ENCODE data around the gene AFF3. TPM values are rescaled to one million over a fixed set of nuclear protein-coding genes. Genes with fewer than 3 reads are reported as not detected.
A peak's percentile ranks its signal among the peaks of the same experiment; 100 is the strongest.

Gene AFF3
- total and polyA plus RNA-seq, 2 of the 4 experiments (the other 2 are of a cell fraction): 12.9 to 14.3 TPM

GRCh38 chr2:100174026-100174431 lies 31.6 kb upstream of the AFF3 start:
- H3K56ac ChIP-seq (ENCODE audit: extremely low read depth, insufficient read depth, low read length): no peak overlapping the region
- no peak overlapping the region for H3K23ac ChIP-seq (ENCODE audit: low read depth, low read length)

More at GRCh38 chr2:100174026-100174431, 31.6 kb upstream of the AFF3 start:
- intact Hi-C loops (cut with micrococcal nuclease): loop anchor here (5.0 kb wide), 1 partner anchor 47 kb away; no protein-coding TSS in a partner anchor
- H3K9me1 ChIP-seq (ENCODE audit: insufficient read depth, low read length): no peaks in the 10 kb centered on the region
- H3K18ac ChIP-seq (ENCODE audit: low read depth, low read length): no peak overlapping the region
- H2AK5ac ChIP-seq (ENCODE audit: low read depth, low read length): no peak overlapping the region
- in situ Hi-C loops (cut with MboI; ENCODE audit: low sequenced_read_pairs): no loop called here
- H3K27me3 ChIP-seq (ENCODE audit: control insufficient read depth, insufficient read depth, low read length): no peaks in the 10 kb centered on the region
- no peak overlapping the region for H4K8ac ChIP-seq (ENCODE audit: low read depth in 2 of 2, low read length in 2 of 2)
- no peak overlapping the region for H2AFZ ChIP-seq (replicated peaks; ENCODE audit: low read length, poor library complexity)
- no peak overlapping the region for H2BK120ac ChIP-seq (ENCODE audit: low read depth, low read length)
- DNase-seq: no peak
- no peaks in the 10 kb centered on the region for H3K9me3 ChIP-seq (ENCODE audit: control insufficient read depth, insufficient read depth, low read length)
- 0 out of 2 replicates have a peak overlapping the region, but pooled peaks have one; percentile 9 for H4K91ac ChIP-seq (ENCODE audit: insufficient read depth, low read depth, low read length)
- no CpG with 5 or more reads among the region's 6 CpGs for WGBS, 2 experiments (ENCODE audit: extremely low coverage in 2 of 2, insufficient read length in 1 of 2)
- H2AK9ac ChIP-seq (replicated peaks; ENCODE audit: low read depth, low read length, poor library complexity): no peak overlapping the region
- H2BK20ac ChIP-seq (ENCODE audit: low read depth, low read length): no peak overlapping the region
- no TSS peak for BruUV-seq (replicated peaks)
- 0 out of 2 replicates have a peak overlapping the region, but pooled peaks have one; percentile 5 for H3K4me2 ChIP-seq (ENCODE audit: low read depth, low read length)
- no peak overlapping the region for H2BK5ac ChIP-seq (ENCODE audit: low read depth, low read length, poor library complexity, severe bottlenecking)
- no peaks in the 10 kb centered on the region for H3K79me1 ChIP-seq (ENCODE audit: low read depth in 1 of 2, low read length in 2 of 2)
- no peaks in the 10 kb centered on the region for H4K20me1 ChIP-seq (ENCODE audit: insufficient read depth, low read length)
- no peak overlapping the region for H3K4ac ChIP-seq (ENCODE audit: low read depth, low read length)
- no peaks in the 10 kb centered on the region; the same call in 1 of the 2 replicates for H3K4me1 ChIP-seq (ENCODE audit: control insufficient read depth, insufficient read depth, low read length)
- peak overlapping the region; percentile 1; the same call in 1 of the 2 replicates for H3K27ac ChIP-seq (ENCODE audit: insufficient read depth, low read length)
- no peak overlapping the region for H4K5ac ChIP-seq (ENCODE audit: low read depth, low read length)
- ChIA-PET POLR2A (ENCODE audit: unreplicated experiment) (no interaction called here), CTCF (no interaction called here)
- peak; percentile 51 for ATAC-seq (ENCODE audit: low read depth)
- H3K9ac ChIP-seq (ENCODE audit: low read depth, low read length): no peak overlapping the region
- H3K4me3 ChIP-seq (ENCODE audit: insufficient read depth, low read depth, low read length): no peak overlapping the region
- no peak for TF ChIP-seq CHD1 (IDR thresholded peaks at IDR 0.05; ENCODE audit: low read depth, low read length)
- dilution Hi-C loops (cut with HindIII; ENCODE audit: low sequenced_read_pairs, unreplicated experiment): no loop called here
- H2BK15ac ChIP-seq (ENCODE audit: low read depth, low read length): no peak overlapping the region
- no peak overlapping the region for H3K14ac ChIP-seq (replicated peaks; ENCODE audit: low read depth, low read length)
- H3K36me3 ChIP-seq (ENCODE audit: control insufficient read depth, insufficient read depth, low read length): no peaks in the 10 kb centered on the region

All from IMR-90 (cell line).